DMS53 (cell line): ENCODE results near the gene PRRG2.

Experiments used
- DNase-seq: peaks from one replicate; lab custom pipeline; 2025; lab: John Stamatoyannopoulos, UW

PRRG2 gene

GRCh38 chr19:49581007-49581508, at the start of gene PRRG2:
TSS of gene PRRG2 (plus strand) at chr19:49581316. CDS start at chr19:49583220, 1,904 bp downstream.
- peak; percentile 54 for DNase-seq

- peak; percentile 84 for DNase-seq
These were observed 47.3 kb upstream of the PRRG2 start for GRCh38 chr19:49533551-49534488.

GRCh38 chr19:49534632-49535385, 46.3 kb upstream of the PRRG2 start:
- DNase-seq = no peak

- no peak for DNase-seq
These were observed 44.1 kb upstream of the PRRG2 start for GRCh38 chr19:49536921-49537462.

DNA sequence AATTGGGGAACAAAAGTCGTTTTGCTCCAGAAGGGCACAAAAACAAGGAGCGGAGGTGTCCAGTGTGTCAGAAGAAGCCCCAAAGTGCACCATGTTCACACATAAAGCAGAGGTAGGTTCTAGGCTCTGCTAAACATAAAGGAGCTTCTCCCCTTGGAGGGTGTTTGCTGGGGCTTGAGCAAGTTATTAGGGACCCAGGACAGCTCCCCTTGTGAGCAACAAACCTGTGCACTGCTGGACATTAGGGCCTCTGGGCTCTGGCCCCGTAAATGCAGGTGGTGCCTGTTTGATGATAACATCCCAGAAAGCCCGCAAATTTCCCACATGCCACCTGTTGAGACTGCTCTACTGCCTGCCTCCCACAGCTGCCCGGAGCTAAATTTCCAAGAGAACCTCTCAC, 42.5 kb upstream of the PRRG2 start:
- DNase-seq = no peak

DNA sequence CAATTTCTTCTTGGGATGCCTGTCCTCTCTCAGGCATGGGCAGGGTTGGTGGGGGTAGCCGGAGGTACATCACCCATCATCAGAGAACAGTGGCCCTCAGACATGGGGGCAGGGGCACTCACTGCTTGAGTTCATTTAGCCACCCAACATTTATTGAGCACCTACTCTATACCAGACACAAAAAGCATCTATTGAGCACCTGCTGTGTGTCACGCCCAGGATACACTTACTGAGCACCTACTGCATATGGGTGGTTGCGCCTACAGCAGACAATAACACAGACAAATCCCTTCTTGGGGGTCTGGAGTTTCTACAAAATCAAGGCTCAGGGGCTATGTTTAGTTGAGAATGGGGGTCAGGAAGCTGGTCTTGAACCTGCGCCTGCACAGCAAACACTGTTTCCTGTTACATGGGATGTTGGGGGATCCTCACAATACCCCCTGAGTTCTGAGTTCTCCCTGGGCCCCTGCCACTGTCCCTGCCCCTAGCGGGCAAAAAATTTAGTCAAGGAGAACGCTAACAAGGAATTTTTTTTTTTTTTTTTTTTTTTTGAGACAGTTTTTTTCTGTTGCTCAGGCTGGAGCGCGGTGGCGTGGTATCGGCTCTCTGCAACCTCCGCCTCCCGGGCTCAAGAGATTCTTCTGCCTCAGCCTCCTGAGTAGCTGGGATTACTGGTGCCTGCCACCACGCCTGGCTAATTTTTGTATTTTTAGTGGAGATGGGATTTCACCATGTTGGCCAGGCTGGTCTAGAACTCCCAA, 41.7 kb upstream of the PRRG2 start:
- no peak for DNase-seq

GRCh38 chr19:49541914-49542313, 39.2 kb upstream of the PRRG2 start:
- no peak for DNase-seq

DNA sequence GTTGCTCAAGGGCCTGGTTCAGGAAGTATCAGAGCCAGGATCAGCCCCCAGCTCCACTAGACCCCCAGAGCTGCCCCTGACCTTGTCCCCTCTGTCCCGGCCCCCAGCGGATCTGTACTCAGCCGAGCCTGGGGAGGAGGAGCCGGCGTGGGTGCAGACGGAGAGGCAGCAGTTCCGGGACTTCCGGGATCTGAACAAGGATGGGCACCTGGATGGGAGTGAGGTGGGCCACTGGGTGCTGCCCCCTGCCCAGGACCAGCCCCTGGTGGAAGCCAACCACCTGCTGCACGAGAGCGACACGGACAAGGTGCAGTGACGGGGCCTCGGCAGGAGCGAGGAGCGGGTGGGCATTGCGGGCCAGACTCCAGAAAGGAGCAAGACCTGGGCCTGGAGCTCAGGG, 38.7 kb upstream of the PRRG2 start:
- no peak for DNase-seq

DNA sequence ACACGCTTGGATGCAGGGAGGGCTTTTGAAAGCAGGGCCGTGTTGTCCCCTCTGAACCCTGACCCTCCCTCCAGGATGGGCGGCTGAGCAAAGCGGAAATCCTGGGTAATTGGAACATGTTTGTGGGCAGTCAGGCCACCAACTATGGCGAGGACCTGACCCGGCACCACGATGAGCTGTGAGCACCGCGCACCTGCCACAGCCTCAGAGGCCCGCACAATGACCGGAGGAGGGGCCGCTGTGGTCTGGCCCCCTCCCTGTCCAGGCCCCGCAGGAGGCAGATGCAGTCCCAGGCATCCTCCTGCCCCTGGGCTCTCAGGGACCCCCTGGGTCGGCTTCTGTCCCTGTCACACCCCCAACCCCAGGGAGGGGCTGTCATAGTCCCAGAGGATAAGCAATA, 38.1 kb upstream of the PRRG2 start:
- DNase-seq = no peak

GRCh38 chr19:49544154-49544553, 37.0 kb upstream of the PRRG2 start:
- no peak for DNase-seq

DNA sequence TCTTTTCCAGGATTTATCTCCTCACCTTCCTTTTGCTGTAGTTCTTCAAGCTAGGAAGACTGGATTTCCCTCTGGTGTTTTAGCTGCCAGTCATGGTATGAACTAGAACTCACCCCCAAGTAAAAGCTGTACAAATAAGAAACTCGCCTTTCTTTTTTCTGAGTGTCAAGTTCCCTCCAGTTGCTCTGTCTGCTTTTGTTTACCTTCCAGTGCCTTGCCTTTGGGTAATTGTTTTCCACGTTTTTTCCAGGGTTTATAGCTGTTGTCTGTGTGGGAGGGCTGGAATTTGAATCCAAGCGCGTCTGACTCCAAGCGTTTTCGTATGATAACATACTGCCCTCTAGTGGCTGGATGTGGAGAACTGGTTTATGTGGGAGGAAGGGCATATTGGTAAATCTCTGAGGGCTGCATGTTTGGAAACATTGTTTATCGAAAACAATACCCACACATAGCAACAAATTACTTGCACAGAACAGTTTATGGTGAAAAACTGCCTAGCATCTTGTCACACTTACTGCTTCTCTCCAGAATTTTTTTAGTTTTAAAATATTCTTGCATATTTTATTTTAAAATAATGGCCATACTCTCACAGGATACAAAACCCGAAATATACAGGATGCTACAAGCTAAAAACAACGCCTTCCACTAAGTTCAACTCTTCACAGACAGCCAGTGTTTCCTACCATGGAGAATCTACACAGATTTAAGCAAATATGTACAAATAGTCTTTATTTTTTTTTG, 34.1 kb upstream of the PRRG2 start:
- DNase-seq = peak; percentile 93

DNA sequence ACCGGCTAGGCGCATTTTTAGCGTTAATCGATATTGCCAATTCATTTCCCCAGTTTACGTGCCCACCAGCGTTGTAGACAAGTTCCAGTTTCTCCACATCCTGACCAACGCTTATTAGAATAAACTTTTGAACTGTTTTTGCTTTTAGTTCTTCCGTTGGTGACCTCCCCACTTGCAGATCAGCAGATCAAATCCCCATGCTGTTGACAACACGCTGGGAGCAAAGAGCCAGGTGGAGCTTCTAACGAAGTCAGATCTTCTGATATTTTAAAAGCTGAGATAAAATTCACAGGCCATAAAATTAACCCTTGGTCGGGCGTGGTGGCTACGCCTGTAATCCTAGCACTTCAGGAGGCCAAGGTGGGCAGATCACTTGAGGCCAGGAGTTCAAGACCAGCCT, 32.1 kb upstream of the PRRG2 start:
- DNase-seq = no peak

DNA sequence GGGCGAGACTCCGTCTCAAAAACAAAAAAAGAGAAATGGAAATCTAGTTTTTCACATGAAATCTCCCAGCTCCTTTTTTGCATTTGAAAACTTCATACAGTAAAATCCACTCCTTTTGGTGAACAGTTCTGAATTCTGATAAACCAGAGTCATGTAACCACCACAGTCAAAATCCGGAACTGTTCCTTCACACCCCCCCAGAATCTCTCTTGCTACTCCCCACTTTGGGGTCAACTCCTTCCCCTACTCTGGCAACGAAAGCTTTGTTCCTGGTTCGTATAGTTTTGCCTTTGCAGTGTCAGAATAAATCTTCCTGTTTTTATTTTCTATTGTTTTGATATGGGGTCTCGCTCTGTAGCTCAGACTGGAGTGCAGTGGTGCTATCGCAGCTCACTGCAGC, 29.6 kb upstream of the PRRG2 start:
- DNase-seq = no peak

- DNase-seq = no peak
These were observed 28.4 kb upstream of the PRRG2 start for GRCh38 chr19:49552749-49553148.

DNA sequence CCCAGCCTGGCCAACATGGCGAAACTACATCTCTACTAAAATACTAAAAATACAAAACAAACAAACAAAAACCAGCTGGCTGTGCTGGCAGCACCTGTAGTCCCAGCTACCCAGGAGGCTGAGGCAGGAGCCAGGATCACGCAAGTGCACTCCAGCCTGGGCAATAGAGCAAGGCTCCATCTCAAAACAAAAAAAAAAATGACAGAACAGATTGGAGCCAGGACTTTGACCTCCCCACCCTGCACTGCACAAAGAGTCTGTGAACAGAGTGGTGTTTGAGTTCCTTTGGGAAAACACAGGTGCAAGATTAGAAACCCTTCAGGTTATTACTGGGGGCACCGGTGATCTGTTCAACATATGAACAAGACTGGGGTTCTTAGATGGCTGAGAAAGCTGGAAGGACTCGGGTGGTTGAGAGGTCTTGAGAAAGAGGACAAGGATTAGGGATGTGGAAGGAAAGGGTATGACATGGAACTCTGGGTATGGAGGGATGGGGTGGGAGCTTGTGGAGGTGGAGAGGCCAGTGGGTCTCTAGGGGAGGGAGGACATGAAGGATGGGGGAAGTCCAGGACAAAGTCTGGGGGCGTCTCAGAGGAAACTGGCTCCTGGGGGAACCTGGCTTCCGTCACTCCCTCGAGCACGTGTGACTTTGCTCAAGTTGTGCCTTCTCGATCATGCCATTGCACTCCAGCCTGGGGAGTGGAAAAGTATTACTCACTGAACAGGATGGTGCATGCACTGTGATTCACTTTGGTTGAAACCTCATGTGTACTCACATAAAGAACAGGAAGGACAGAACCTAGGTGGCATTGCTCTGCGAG, 27.5 kb upstream of the PRRG2 start:
- peak; percentile 89 for DNase-seq

- no peak for DNase-seq
These were observed 26.4 kb upstream of the PRRG2 start for GRCh38 chr19:49554701-49555181.

GRCh38 chr19:49555600-49556411, 25.3 kb upstream of the PRRG2 start:
- DNase-seq = peak; percentile 57

DNA sequence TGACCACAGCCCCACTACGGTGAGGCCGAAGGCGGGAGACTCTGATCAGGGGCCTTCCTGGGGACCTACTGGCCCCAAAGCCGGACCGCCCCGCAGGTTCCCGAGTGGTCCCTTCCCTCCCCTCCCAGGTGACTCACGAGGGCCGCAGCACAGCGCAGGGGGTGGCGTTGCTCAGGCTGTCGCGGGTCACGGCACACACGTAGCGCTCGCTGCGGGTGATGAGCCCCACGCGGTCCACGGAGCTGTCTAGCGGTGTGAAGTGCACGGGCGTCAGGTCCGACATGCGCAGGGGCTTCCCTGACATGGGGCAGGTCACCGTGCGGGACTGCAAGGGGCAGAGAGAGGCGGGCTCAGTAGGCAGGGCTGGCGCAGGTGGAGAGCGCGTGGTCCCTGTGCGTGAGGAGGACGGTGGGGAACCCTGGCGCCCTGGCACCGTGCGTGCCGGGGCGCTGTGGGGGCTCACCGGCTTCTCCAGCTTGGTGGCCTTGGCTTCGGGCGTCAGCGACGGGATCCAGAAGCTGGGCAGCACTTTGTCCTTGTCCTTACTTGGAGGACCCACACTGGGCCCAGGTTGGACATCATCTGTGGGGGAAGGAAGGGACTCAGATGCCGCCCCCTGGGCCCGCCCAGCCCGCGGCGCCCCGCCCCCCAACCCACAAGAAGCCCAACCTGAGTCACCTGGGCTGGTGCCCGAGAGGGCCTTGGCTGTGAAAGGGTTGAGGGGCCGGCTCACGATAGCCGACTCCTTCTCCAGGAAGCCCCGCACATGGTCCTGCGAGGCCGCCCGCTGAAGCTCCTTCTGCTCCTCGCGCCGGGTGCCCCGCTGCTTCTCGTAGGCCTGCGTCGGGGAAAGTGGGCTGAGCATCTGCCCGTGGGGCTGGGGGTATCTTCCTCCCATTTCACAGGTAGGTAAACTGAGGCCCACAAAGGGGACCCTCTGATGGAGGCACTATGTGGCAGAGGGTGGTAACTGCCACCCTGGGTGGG, 24.4 kb upstream of the PRRG2 start:
- no peak for DNase-seq
